Measurements from ENCODE around the gene DDX3X.

GRCh38 chrX:41408576-41408975, 74.6 kb downstream of the DDX3X start:
- no peak for TF ChIP-seq EZH2 (IDR thresholded peaks at IDR 0.05; ENCODE audit: borderline replicate concordance, control insufficient read depth, low read depth, low read length)
- TF ChIP-seq ATF7 (IDR thresholded peaks at IDR 0.05; ENCODE audit: low read depth): no peak
- TF ChIP-seq RELA (IDR thresholded peaks at IDR 0.05; ENCODE audit: borderline replicate concordance, partially characterized antibody): no peak
- no peak for TF ChIP-seq RAD21 (IDR thresholded peaks at IDR 0.05; ENCODE audit: insufficient read depth, low read depth, low read length)
- no peak for TF ChIP-seq JUND (IDR thresholded peaks at IDR 0.05; ENCODE audit: low read depth, low read length)

All from GM12878 (cell line).